ENCODE data around the gene GRK3.
"Not testable (repeated sequence)": the region's sequence is repeated elsewhere in the genome, so short reads cannot be mapped to it uniquely, and the experiment has no call there.

Gene GRK3

GRCh38 chr22:25564320-25564978 lies at the start of gene GRK3:
Gene GRK3 (plus strand): TSS chr22:25564675. CDS start chr22:25565041, 366 bp downstream.
- DNase-seq, result no peak

- no peak for DNase-seq
Measured at GRCh38 chr22:25518000-25518663, 46.3 kb upstream of the GRK3 start.

- no peak for DNase-seq
Measured at GRCh38 chr22:25525376-25525775, 39.1 kb upstream of the GRK3 start.

- not testable (repeated sequence) for DNase-seq
Measured at GRCh38 chr22:25525804-25526584, 38.5 kb upstream of the GRK3 start.

- DNase-seq, result not testable (repeated sequence)
Measured at GRCh38 chr22:25527016-25527415, 37.5 kb upstream of the GRK3 start.

GRCh38 chr22:25528068-25528467 lies 36.4 kb upstream of the GRK3 start:
- DNase-seq, result not testable (repeated sequence)

- DNase-seq, result not testable (repeated sequence)
Measured at GRCh38 chr22:25529059-25529458, 35.4 kb upstream of the GRK3 start.

GRCh38 chr22:25529541-25530137 lies 34.8 kb upstream of the GRK3 start:
- not testable (repeated sequence) for DNase-seq

GRCh38 chr22:25531677-25532076 lies 32.8 kb upstream of the GRK3 start:
- not testable (repeated sequence) for DNase-seq

GRCh38 chr22:25534724-25535123 lies 29.8 kb upstream of the GRK3 start:
- DNase-seq, result no peak

- no peak for DNase-seq
Measured at GRCh38 chr22:25536589-25536988, 27.9 kb upstream of the GRK3 start.

- no peak for DNase-seq
Measured at GRCh38 chr22:25540166-25540907, 24.1 kb upstream of the GRK3 start.

GRCh38 chr22:25540908-25541660 lies 23.4 kb upstream of the GRK3 start:
- no peak for DNase-seq

- DNase-seq, result no peak
Measured at GRCh38 chr22:25542191-25542590, 22.3 kb upstream of the GRK3 start.

- DNase-seq, result no peak
Measured at GRCh38 chr22:25542720-25543402, 21.6 kb upstream of the GRK3 start.

GRCh38 chr22:25545146-25545545 lies 19.3 kb upstream of the GRK3 start:
- no peak for DNase-seq

GRCh38 chr22:25545672-25546071 lies 18.8 kb upstream of the GRK3 start:
- DNase-seq, result no peak

- no peak for DNase-seq
Measured at GRCh38 chr22:25546242-25546641, 18.2 kb upstream of the GRK3 start.

- DNase-seq, result no peak
Measured at GRCh38 chr22:25546751-25547150, 17.7 kb upstream of the GRK3 start.

GRCh38 chr22:25548866-25549464 lies 15.5 kb upstream of the GRK3 start:
- no peak for DNase-seq

GRCh38 chr22:25551396-25551795 lies 13.1 kb upstream of the GRK3 start:
- DNase-seq, result no peak

Data from NCI-H187 treated with DMSO at 0.1 percent for 48 hours (cell line).